ENCODE data around the gene ALX3. TPM values are rescaled to one million over a fixed set of nuclear protein-coding genes. Genes with fewer than 3 reads are reported as not detected.

Gene ALX3
- total RNA-seq, 1 donor from 2014 or later, result not detected

DNA sequence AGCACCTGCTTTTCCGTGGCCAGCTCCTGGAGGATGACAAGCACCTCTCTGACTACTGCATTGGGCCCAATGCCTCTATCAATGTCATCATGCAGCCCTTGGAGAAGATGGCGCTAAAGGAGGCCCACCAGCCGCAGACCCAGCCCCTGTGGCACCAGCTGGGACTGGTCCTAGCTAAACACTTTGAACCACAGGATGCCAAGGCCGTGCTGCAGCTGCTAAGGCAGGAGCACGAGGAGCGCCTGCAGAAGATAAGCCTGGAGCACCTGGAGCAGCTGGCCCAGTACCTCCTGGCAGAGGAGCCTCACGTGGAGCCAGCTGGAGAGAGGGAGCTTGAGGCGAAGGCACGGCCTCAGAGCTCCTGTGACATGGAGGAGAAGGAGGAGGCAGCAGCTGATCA, 42.2 kb upstream of the ALX3 start:
- no peak overlapping the region for H3K4me2 ChIP-seq (ENCODE audit: low read length)
- no peak overlapping the region for H3K4me3 Mint-ChIP-seq (ENCODE audit: unreplicated experiment)
- H3K9me3 ChIP-seq (ENCODE audit: insufficient read depth, low read depth, low read length), result no peaks in the 10 kb centered on the region
- no peaks in the 10 kb centered on the region for H3K9me3 Mint-ChIP-seq (ENCODE audit: unreplicated experiment)
- TF ChIP-seq, protein P1, sequence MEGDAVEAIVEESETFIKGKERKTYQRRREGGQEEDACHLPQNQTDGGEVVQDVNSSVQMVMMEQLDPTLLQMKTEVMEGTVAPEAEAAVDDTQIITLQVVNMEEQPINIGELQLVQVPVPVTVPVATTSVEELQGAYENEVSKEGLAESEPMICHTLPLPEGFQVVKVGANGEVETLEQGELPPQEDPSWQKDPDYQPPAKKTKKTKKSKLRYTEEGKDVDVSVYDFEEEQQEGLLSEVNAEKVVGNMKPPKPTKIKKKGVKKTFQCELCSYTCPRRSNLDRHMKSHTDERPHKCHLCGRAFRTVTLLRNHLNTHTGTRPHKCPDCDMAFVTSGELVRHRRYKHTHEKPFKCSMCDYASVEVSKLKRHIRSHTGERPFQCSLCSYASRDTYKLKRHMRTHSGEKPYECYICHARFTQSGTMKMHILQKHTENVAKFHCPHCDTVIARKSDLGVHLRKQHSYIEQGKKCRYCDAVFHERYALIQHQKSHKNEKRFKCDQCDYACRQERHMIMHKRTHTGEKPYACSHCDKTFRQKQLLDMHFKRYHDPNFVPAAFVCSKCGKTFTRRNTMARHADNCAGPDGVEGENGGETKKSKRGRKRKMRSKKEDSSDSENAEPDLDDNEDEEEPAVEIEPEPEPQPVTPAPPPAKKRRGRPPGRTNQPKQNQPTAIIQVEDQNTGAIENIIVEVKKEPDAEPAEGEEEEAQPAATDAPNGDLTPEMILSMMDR (IDR thresholded peaks at IDR 0.05; ENCODE audit: insufficient read depth, low read depth, low read length), result no peak
- no peak for TF ChIP-seq EZH2 (IDR thresholded peaks at IDR 0.05; ENCODE audit: insufficient read depth, low read length)
- peaks cover 5% of the 10 kb centered on the region for H3K4me1 Mint-ChIP-seq (ENCODE audit: low read depth, unreplicated experiment)
- no peak for DNase-seq (ENCODE audit: low read depth)
- peaks cover 21% of the 10 kb centered on the region for H3K27me3 ChIP-seq (ENCODE audit: insufficient read depth, low read length)
- H3K27ac Mint-ChIP-seq (ENCODE audit: unreplicated experiment), result peak overlapping the region; percentile 53
- H2AFZ ChIP-seq (ENCODE audit: low read depth, low read length), result no peak overlapping the region
- no peaks in the 10 kb centered on the region for H3K36me3 ChIP-seq (ENCODE audit: insufficient read depth, low read length)
- H3K79me2 ChIP-seq (ENCODE audit: insufficient read depth, low read length), result no peaks in the 10 kb centered on the region
- H3K9ac ChIP-seq (ENCODE audit: low read length), result no peak overlapping the region
- H4K20me1 ChIP-seq (ENCODE audit: insufficient read depth, low read length), result no peaks in the 10 kb centered on the region
- no peak overlapping the region for H3K4me3 ChIP-seq (ENCODE audit: insufficient read depth, low read depth, low read length)
- no peak overlapping the region for H3K27ac ChIP-seq (ENCODE audit: low read depth, low read length)
- H3K36me3 Mint-ChIP-seq (ENCODE audit: low read depth, unreplicated experiment), result no peaks in the 10 kb centered on the region
- FAIRE-seq, result no peak
- no peaks in the 10 kb centered on the region for H3K4me1 ChIP-seq (ENCODE audit: insufficient read depth, low read length)
- peaks cover 64% of the 10 kb centered on the region for H3K27me3 Mint-ChIP-seq (ENCODE audit: low read depth, unreplicated experiment)

DNA sequence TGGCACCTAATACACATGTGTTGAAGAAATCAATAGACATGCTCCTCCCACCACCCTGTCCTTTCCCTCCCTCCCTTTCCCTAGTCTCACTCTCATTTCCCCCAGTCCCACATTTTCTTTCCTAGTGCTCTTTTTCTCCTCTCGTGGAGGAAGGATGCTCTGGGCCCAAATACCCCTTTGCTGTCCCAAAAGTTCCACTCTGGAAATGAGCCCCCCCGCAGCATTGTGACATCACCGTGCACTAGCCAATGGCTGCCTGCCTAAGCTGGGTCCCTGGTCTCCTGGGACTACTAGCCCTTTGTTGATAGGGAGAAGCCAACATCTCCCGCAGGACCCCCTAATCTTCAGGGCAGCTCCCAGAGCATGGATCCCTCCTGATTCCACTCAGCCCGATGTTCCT, 41.7 kb upstream of the ALX3 start, which contains the start of gene UBL4B:
UBL4B (plus strand) TSS at position 301 of the 400 bp plus-strand sequence; CDS start at position 393, 92 bp downstream.
- peaks cover 70% of the 10 kb centered on the region for H3K27me3 Mint-ChIP-seq (ENCODE audit: low read depth, unreplicated experiment)
- Histone ChIP-seq H2AFZ (ENCODE audit: low read depth, low read length) (no peak within 1 kb of the TSS), H3K9me3 (ENCODE audit: insufficient read depth, low read depth, low read length) (no peaks in the 10 kb centered on the region), H3K27ac (ENCODE audit: low read depth, low read length) (no peak within 1 kb of the TSS), H3K79me2 (ENCODE audit: insufficient read depth, low read length) (no peaks in the 10 kb centered on the region), H3K27me3 (ENCODE audit: insufficient read depth, low read length) (peaks cover 21% of the 10 kb centered on the region), H3K4me3 (ENCODE audit: insufficient read depth, low read depth, low read length) (no peak within 1 kb of the TSS), H3K4me2 (ENCODE audit: low read length) (no peak within 1 kb of the TSS), H3K9ac (ENCODE audit: low read length) (no peak within 1 kb of the TSS), H4K20me1 (ENCODE audit: insufficient read depth, low read length) (no peaks in the 10 kb centered on the region), H3K36me3 (ENCODE audit: insufficient read depth, low read length) (no peaks in the 10 kb centered on the region), H3K4me1 (ENCODE audit: insufficient read depth, low read length) (no peaks in the 10 kb centered on the region)
- peaks cover 5% of the 10 kb centered on the region for H3K4me1 Mint-ChIP-seq (ENCODE audit: low read depth, unreplicated experiment)
- TF ChIP-seq, protein P1 (IDR thresholded peaks at IDR 0.05; ENCODE audit: insufficient read depth, low read depth, low read length), result no peak
- no peak for TF ChIP-seq EZH2 (IDR thresholded peaks at IDR 0.05; ENCODE audit: insufficient read depth, low read length)
- H3K9me3 Mint-ChIP-seq (ENCODE audit: unreplicated experiment), result no peaks in the 10 kb centered on the region
- FAIRE-seq (no peak), DNase-seq (ENCODE audit: low read depth) (no peak)
- H3K36me3 Mint-ChIP-seq (ENCODE audit: low read depth, unreplicated experiment), result no peaks in the 10 kb centered on the region
- H3K4me3 Mint-ChIP-seq (ENCODE audit: unreplicated experiment), result no peak within 1 kb of the TSS
- peak within 1 kb of the TSS; percentile 53 for H3K27ac Mint-ChIP-seq (ENCODE audit: unreplicated experiment)

DNA sequence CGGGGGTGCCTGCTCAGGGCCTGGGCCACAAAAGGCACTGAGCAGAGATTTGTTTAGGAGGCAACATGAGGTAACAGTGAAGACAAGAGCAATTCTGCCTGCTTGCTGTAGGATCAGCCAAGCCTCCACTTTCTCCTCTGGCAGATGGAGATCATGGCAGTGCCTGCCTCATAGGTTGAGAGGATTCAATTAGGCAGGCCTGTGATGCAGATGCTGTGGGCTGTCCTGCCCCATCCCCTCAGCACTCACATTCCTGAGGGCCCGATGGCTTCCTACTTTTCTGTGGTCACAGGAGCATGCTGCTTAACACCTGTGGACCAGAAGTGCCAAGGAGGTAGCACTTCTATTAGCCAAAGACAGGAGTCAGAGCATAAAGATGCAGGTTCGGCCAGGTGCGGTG, 40.6 kb upstream of the ALX3 start:
- Mint-ChIP-seq H3K9me3 (ENCODE audit: unreplicated experiment) (no peaks in the 10 kb centered on the region), H3K27ac (ENCODE audit: unreplicated experiment) (no peak overlapping the region), H3K4me1 (ENCODE audit: low read depth, unreplicated experiment) (peaks cover 5% of the 10 kb centered on the region), H3K36me3 (ENCODE audit: low read depth, unreplicated experiment) (no peaks in the 10 kb centered on the region), H3K4me3 (ENCODE audit: unreplicated experiment) (no peak overlapping the region), H3K27me3 (ENCODE audit: low read depth, unreplicated experiment) (peaks cover 67% of the 10 kb centered on the region)
- no peak overlapping the region for H3K4me3 ChIP-seq (ENCODE audit: insufficient read depth, low read depth, low read length)
- H3K79me2 ChIP-seq (ENCODE audit: insufficient read depth, low read length), result no peaks in the 10 kb centered on the region
- DNase-seq (ENCODE audit: low read depth) (no peak), FAIRE-seq (no peak)
- H4K20me1 ChIP-seq (ENCODE audit: insufficient read depth, low read length), result no peaks in the 10 kb centered on the region
- H3K9ac ChIP-seq (ENCODE audit: low read length), result no peak overlapping the region
- H3K27ac ChIP-seq (ENCODE audit: low read depth, low read length), result no peak overlapping the region
- no peak overlapping the region for H2AFZ ChIP-seq (ENCODE audit: low read depth, low read length)
- no peaks in the 10 kb centered on the region for H3K9me3 ChIP-seq (ENCODE audit: insufficient read depth, low read depth, low read length)
- no peaks in the 10 kb centered on the region for H3K36me3 ChIP-seq (ENCODE audit: insufficient read depth, low read length)
- TF ChIP-seq, protein P1 (IDR thresholded peaks at IDR 0.05; ENCODE audit: insufficient read depth, low read depth, low read length), result no peak
- TF ChIP-seq EZH2 (IDR thresholded peaks at IDR 0.05; ENCODE audit: insufficient read depth, low read length), result no peak
- H3K27me3 ChIP-seq (ENCODE audit: insufficient read depth, low read length), result peaks cover 21% of the 10 kb centered on the region
- no peak overlapping the region for H3K4me2 ChIP-seq (ENCODE audit: low read length)
- H3K4me1 ChIP-seq (ENCODE audit: insufficient read depth, low read length), result no peaks in the 10 kb centered on the region

All from astrocyte (in vitro differentiated cells and primary cell).